Measurements from ENCODE around the gene TBC1D22A. TPM values are rescaled to one million over a fixed set of nuclear protein-coding genes. Genes with fewer than 3 reads are reported as not detected.

The TBC1D22A gene
- total RNA-seq, 1 experiment from 2014 or later = 32.6 TPM

GRCh38 chr22:46996595-46997310 lies 234.3 kb downstream of the TBC1D22A start:
- ChIA-PET CTCF (interaction anchor here (0.5 kb wide), 2 partner anchors 118 to 198 kb away, joined by 3 to 4 read pairs; no protein-coding TSS in a partner anchor), POLR2A (no interaction called here)
- no TSS peak for BruUV-seq (replicated peaks)
- peaks cover 7% of the 10 kb centered on the region for H3K4me1 Mint-ChIP-seq (ENCODE audit: low read depth, unreplicated experiment)
- peak in 1 of 2 experiments; percentile 35 for DNase-seq
- peak overlapping the region; percentile 29 for H3K27ac Mint-ChIP-seq (ENCODE audit: unreplicated experiment)
- no peaks in the 10 kb centered on the region for H3K27me3 Mint-ChIP-seq (ENCODE audit: insufficient read depth, unreplicated experiment)
- Histone ChIP-seq H3K36me3 (ENCODE audit: control insufficient read depth, insufficient read depth, low read length) (no peaks in the 10 kb centered on the region), H3K4me1 (peaks cover 5% of the 10 kb centered on the region; the same call in 1 of the 2 replicates), H3K9me3 (no peaks in the 10 kb centered on the region), H3K27me3 (replicated peaks; ENCODE audit: control insufficient read depth, insufficient read depth, low read length) (no peaks in the 10 kb centered on the region), H3K4me3 (ENCODE audit: low read depth, low read length) (no peak overlapping the region)
- peak in 1 of 2 experiments; percentile 41 for TF ChIP-seq CTCF (IDR thresholded peaks at IDR 0.05; ENCODE audit: insufficient read depth in 1 of 2, low read depth in 1 of 2, low read length in 1 of 2, severe bottlenecking in 1 of 2, unreplicated experiment in 1 of 2)
- H3K9me3 Mint-ChIP-seq (ENCODE audit: unreplicated experiment) = no peaks in the 10 kb centered on the region
- intact Hi-C loops (cut with micrococcal nuclease; ENCODE audit: unreplicated experiment) = loop anchor here (5.0 to 10.0 kb wide), 2 partner anchors 59 to 202 kb away; no protein-coding TSS in a partner anchor
- H3K4me3 Mint-ChIP-seq (ENCODE audit: unreplicated experiment) = no peak overlapping the region
- H3K36me3 Mint-ChIP-seq (ENCODE audit: insufficient read depth, unreplicated experiment) = peaks cover 30% of the 10 kb centered on the region

- CTCF ChIA-PET = interaction anchor here (0.5 kb wide), 1 partner anchor 199 kb away, joined by 3 read pairs; no protein-coding TSS in a partner anchor
- no peak overlapping the region for H3K4me3 Mint-ChIP-seq (ENCODE audit: unreplicated experiment)
- peak in 1 of 2 experiments; percentile 12 for DNase-seq
- Histone ChIP-seq H3K4me1 (peaks cover 5% of the 10 kb centered on the region; the same call in 1 of the 2 replicates), H3K4me3 (ENCODE audit: low read depth, low read length) (no peak overlapping the region), H3K36me3 (ENCODE audit: control insufficient read depth, insufficient read depth, low read length) (no peaks in the 10 kb centered on the region), H3K27me3 (replicated peaks; ENCODE audit: control insufficient read depth, insufficient read depth, low read length) (no peaks in the 10 kb centered on the region), H3K9me3 (no peaks in the 10 kb centered on the region)
- H3K36me3 Mint-ChIP-seq (ENCODE audit: insufficient read depth, unreplicated experiment) = peaks cover 26% of the 10 kb centered on the region
- no peaks in the 10 kb centered on the region for H3K27me3 Mint-ChIP-seq (ENCODE audit: insufficient read depth, unreplicated experiment)
- TF ChIP-seq CTCF (IDR thresholded peaks at IDR 0.05; ENCODE audit: insufficient read depth in 1 of 2, low read depth in 1 of 2, low read length in 1 of 2, severe bottlenecking in 1 of 2, unreplicated experiment in 1 of 2) = no peak
- no TSS peak for BruUV-seq (replicated peaks)
- no peak overlapping the region for H3K27ac Mint-ChIP-seq (ENCODE audit: unreplicated experiment)
- POLR2A ChIA-PET = no interaction called here
- peaks cover 6% of the 10 kb centered on the region for H3K4me1 Mint-ChIP-seq (ENCODE audit: low read depth, unreplicated experiment)
- no peaks in the 10 kb centered on the region for H3K9me3 Mint-ChIP-seq (ENCODE audit: unreplicated experiment)
- intact Hi-C loops (cut with micrococcal nuclease; ENCODE audit: unreplicated experiment) = loop anchor here (5.0 to 10.0 kb wide), 2 partner anchors 60 to 203 kb away; no protein-coding TSS in a partner anchor
Measured at GRCh38 chr22:46997311-46997970, 235.0 kb downstream of the TBC1D22A start.

GRCh38 chr22:46998331-46998730 lies 235.9 kb downstream of the TBC1D22A start:
- DNase-seq = no peak
- H3K4me3 ChIP-seq (ENCODE audit: low read depth, low read length) = no peak overlapping the region
- Mint-ChIP-seq H3K36me3 (ENCODE audit: insufficient read depth, unreplicated experiment) (peaks cover 26% of the 10 kb centered on the region), H3K27me3 (ENCODE audit: insufficient read depth, unreplicated experiment) (no peaks in the 10 kb centered on the region), H3K4me3 (ENCODE audit: unreplicated experiment) (no peak overlapping the region), H3K9me3 (ENCODE audit: unreplicated experiment) (no peaks in the 10 kb centered on the region), H3K27ac (ENCODE audit: unreplicated experiment) (no peak overlapping the region), H3K4me1 (ENCODE audit: low read depth, unreplicated experiment) (no peaks in the 10 kb centered on the region)
- intact Hi-C loops (cut with micrococcal nuclease; ENCODE audit: unreplicated experiment) = loop anchor here (5.0 to 10.0 kb wide), 2 partner anchors 61 to 204 kb away; no protein-coding TSS in a partner anchor
- POLR2A ChIA-PET = no interaction called here
- TF ChIP-seq CTCF (IDR thresholded peaks at IDR 0.05; ENCODE audit: insufficient read depth in 1 of 2, low read depth in 1 of 2, low read length in 1 of 2, severe bottlenecking in 1 of 2, unreplicated experiment in 1 of 2) = no peak
- no peaks in the 10 kb centered on the region for H3K9me3 ChIP-seq
- CTCF ChIA-PET = no interaction called here
- no peaks in the 10 kb centered on the region for H3K27me3 ChIP-seq (replicated peaks; ENCODE audit: control insufficient read depth, insufficient read depth, low read length)
- H3K4me1 ChIP-seq = peaks cover 5% of the 10 kb centered on the region; the same call in 1 of the 2 replicates
- no peaks in the 10 kb centered on the region for H3K36me3 ChIP-seq (ENCODE audit: control insufficient read depth, insufficient read depth, low read length)
- BruUV-seq (replicated peaks) = no TSS peak
